Measurements from ENCODE around the gene LGR4. TPM values are rescaled to one million over a fixed set of nuclear protein-coding genes. Genes with fewer than 3 reads are reported as not detected.

The LGR4 gene
- total and polyA plus RNA-seq, 2 of the 4 experiments (the other 2 are of a cell fraction) = 2.9 to 6.8 TPM

GRCh38 chr11:27410272-27410671 lies 62.3 kb downstream of the LGR4 start:
- ChIA-PET POLR2A (ENCODE audit: unreplicated experiment) (no interaction called here), CTCF (no interaction called here)
- H3K4ac ChIP-seq (ENCODE audit: low read depth, low read length) = no peak overlapping the region
- no peak overlapping the region for H3K23ac ChIP-seq (ENCODE audit: low read depth, low read length)
- no CpG with 5 or more reads among the region's 1 CpG for WGBS, 2 experiments (ENCODE audit: extremely low coverage in 2 of 2, insufficient read length in 1 of 2)
- intact Hi-C loops (cut with micrococcal nuclease) (no loop called here), in situ Hi-C loops (cut with MboI; ENCODE audit: low sequenced_read_pairs) (no loop called here), dilution Hi-C loops (cut with HindIII; ENCODE audit: low sequenced_read_pairs, unreplicated experiment) (no loop called here)
- H2AFZ ChIP-seq (replicated peaks; ENCODE audit: low read length, poor library complexity) = no peak overlapping the region
- no peak overlapping the region for H4K91ac ChIP-seq (ENCODE audit: insufficient read depth, low read depth, low read length)
- DNase-seq (no peak), ATAC-seq (ENCODE audit: low read depth) (no peak)
- no peaks in the 10 kb centered on the region for H4K20me1 ChIP-seq (ENCODE audit: insufficient read depth, low read length)
- no peak overlapping the region for H2AK5ac ChIP-seq (ENCODE audit: low read depth, low read length)
- H3K27ac ChIP-seq (ENCODE audit: insufficient read depth, low read length) = no peak overlapping the region
- H2BK15ac ChIP-seq (ENCODE audit: low read depth, low read length) = no peak overlapping the region
- no peak overlapping the region for H3K18ac ChIP-seq (ENCODE audit: low read depth, low read length)
- no peaks in the 10 kb centered on the region for H3K4me1 ChIP-seq (ENCODE audit: control insufficient read depth, insufficient read depth, low read length)
- no peaks in the 10 kb centered on the region for H3K27me3 ChIP-seq (ENCODE audit: control insufficient read depth, insufficient read depth, low read length)
- no peak overlapping the region for H3K4me2 ChIP-seq (ENCODE audit: low read depth, low read length)
- H2AK9ac ChIP-seq (replicated peaks; ENCODE audit: low read depth, low read length, poor library complexity) = no peak overlapping the region
- no peak overlapping the region for H4K8ac ChIP-seq (ENCODE audit: low read depth in 2 of 2, low read length in 2 of 2)
- H3K14ac ChIP-seq (replicated peaks; ENCODE audit: low read depth, low read length) = no peak overlapping the region
- H3K36me3 ChIP-seq (ENCODE audit: control insufficient read depth, insufficient read depth, low read length) = no peaks in the 10 kb centered on the region
- no peak overlapping the region for H4K5ac ChIP-seq (ENCODE audit: low read depth, low read length)
- H3K9me3 ChIP-seq (ENCODE audit: control insufficient read depth, insufficient read depth, low read length) = no peaks in the 10 kb centered on the region
- H2BK120ac ChIP-seq (ENCODE audit: low read depth, low read length) = no peak overlapping the region
- no peaks in the 10 kb centered on the region for H3K79me1 ChIP-seq (ENCODE audit: low read depth in 1 of 2, low read length in 2 of 2)
- H3K56ac ChIP-seq (ENCODE audit: extremely low read depth, insufficient read depth, low read length) = no peak overlapping the region
- no peak overlapping the region for H3K4me3 ChIP-seq (ENCODE audit: insufficient read depth, low read depth, low read length)
- no TSS peak for BruUV-seq (replicated peaks)
- no peak for TF ChIP-seq RCOR1 (IDR thresholded peaks at IDR 0.05; ENCODE audit: insufficient replicate concordance, low read length)
- TF ChIP-seq MAFK (IDR thresholded peaks at IDR 0.05; ENCODE audit: low read depth, low read length) = no peak
- no peak for TF ChIP-seq NFE2L2 (IDR thresholded peaks at IDR 0.05; ENCODE audit: low read depth, low read length)
- no peak for TF ChIP-seq ELK1 (IDR thresholded peaks at IDR 0.05; ENCODE audit: borderline replicate concordance, low read depth, low read length)
- no peak for TF ChIP-seq MXI1 (IDR thresholded peaks at IDR 0.05; ENCODE audit: borderline replicate concordance, low read depth, low read length)
- TF ChIP-seq POLR2A (IDR thresholded peaks at IDR 0.05; ENCODE audit: low read depth, low read length) = no peak
- TF ChIP-seq FOS (IDR thresholded peaks at IDR 0.05; ENCODE audit: low read depth, low read length) = no peak
- TF ChIP-seq CEBPB (IDR thresholded peaks at IDR 0.05; ENCODE audit: low read depth, low read length) = no peak
- TF ChIP-seq MAZ (IDR thresholded peaks at IDR 0.05; ENCODE audit: borderline replicate concordance, low read depth, low read length) = no peak
- no peak for TF ChIP-seq CHD1 (IDR thresholded peaks at IDR 0.05; ENCODE audit: low read depth, low read length)
- no peak for TF ChIP-seq RAD21 (IDR thresholded peaks at IDR 0.05; ENCODE audit: low read length)
- TF ChIP-seq SMC3 (IDR thresholded peaks at IDR 0.05; ENCODE audit: low read depth, low read length) = no peak
- TF ChIP-seq, protein P1, sequence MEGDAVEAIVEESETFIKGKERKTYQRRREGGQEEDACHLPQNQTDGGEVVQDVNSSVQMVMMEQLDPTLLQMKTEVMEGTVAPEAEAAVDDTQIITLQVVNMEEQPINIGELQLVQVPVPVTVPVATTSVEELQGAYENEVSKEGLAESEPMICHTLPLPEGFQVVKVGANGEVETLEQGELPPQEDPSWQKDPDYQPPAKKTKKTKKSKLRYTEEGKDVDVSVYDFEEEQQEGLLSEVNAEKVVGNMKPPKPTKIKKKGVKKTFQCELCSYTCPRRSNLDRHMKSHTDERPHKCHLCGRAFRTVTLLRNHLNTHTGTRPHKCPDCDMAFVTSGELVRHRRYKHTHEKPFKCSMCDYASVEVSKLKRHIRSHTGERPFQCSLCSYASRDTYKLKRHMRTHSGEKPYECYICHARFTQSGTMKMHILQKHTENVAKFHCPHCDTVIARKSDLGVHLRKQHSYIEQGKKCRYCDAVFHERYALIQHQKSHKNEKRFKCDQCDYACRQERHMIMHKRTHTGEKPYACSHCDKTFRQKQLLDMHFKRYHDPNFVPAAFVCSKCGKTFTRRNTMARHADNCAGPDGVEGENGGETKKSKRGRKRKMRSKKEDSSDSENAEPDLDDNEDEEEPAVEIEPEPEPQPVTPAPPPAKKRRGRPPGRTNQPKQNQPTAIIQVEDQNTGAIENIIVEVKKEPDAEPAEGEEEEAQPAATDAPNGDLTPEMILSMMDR (conservative IDR thresholded peaks at IDR 0.05; ENCODE audit: low read depth, low read length) = no peak
- TF ChIP-seq RFX5 (IDR thresholded peaks at IDR 0.05; ENCODE audit: low read depth, low read length) = no peak
- no peak for TF ChIP-seq BHLHE40 (IDR thresholded peaks at IDR 0.05; ENCODE audit: low read depth, low read length)
- TF ChIP-seq, protein P2, sequence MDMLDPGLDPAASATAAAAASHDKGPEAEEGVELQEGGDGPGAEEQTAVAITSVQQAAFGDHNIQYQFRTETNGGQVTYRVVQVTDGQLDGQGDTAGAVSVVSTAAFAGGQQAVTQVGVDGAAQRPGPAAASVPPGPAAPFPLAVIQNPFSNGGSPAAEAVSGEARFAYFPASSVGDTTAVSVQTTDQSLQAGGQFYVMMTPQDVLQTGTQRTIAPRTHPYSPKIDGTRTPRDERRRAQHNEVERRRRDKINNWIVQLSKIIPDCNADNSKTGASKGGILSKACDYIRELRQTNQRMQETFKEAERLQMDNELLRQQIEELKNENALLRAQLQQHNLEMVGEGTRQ (IDR thresholded peaks at IDR 0.05; ENCODE audit: low read depth, low read length) = no peak
- H2BK5ac ChIP-seq (ENCODE audit: low read depth, low read length, poor library complexity, severe bottlenecking) = no peak overlapping the region
- no peak overlapping the region for H2BK20ac ChIP-seq (ENCODE audit: low read depth, low read length)
- no peak overlapping the region for H3K9ac ChIP-seq (ENCODE audit: low read depth, low read length)
- H3K9me1 ChIP-seq (ENCODE audit: insufficient read depth, low read length) = no peaks in the 10 kb centered on the region

All from IMR-90 (cell line).